NT2/D1 (cell line): Measurements from ENCODE around the gene KLK5.
A peak's percentile ranks its signal among the peaks of the same experiment; 100 is the strongest.

ENCODE experiments used
- DNase-seq: peaks from one replicate; pipeline ENCODE4 v3.0.0-alpha.2; 2011; ENCODE audit warnings: low read depth, low spot score
- H3K27me3 ChIP-seq: 2 replicates; pipeline ENCODE4 v1.6.0; 2011; ENCODE audit warnings: mild to moderate bottlenecking; ENCODE audit not compliant: insufficient read length, insufficient read depth
- H3K36me3 ChIP-seq: 2 replicates; pipeline ENCODE4 v1.6.1; 2011; ENCODE audit warnings: mild to moderate bottlenecking, low read length, mixed read lengths; ENCODE audit not compliant: insufficient read depth, insufficient read length
- H3K4me1 ChIP-seq: 2 replicates; pipeline ENCODE4 v1.5.1; 2011; ENCODE audit not compliant: insufficient read depth, insufficient read length
- H3K4me3 ChIP-seq: 2 replicates; pipeline ENCODE4 v1.5.1; 2011; ENCODE audit warnings: low read depth; ENCODE audit not compliant: insufficient read length
- H3K9ac ChIP-seq: 2 replicates; pipeline ENCODE4 v1.6.0; 2011; ENCODE audit warnings: low read depth; ENCODE audit not compliant: insufficient read length
- H3K9me3 ChIP-seq: 2 replicates; pipeline ENCODE4 v1.5.1; 2011; ENCODE audit warnings: mild to moderate bottlenecking, low read length; ENCODE audit not compliant: insufficient read depth
- SUZ12 ChIP-seq: IDR thresholded peaks from 2 replicates; pipeline ENCODE4 v1.6.1; 2011; ENCODE audit not compliant: insufficient read length, insufficient read depth; ENCODE audit errors: extremely low read depth
- YY1 ChIP-seq: IDR thresholded peaks from 2 replicates; pipeline ENCODE4 v1.6.1; 2011; ENCODE audit not compliant: insufficient read length, insufficient read depth
- ZNF274 ChIP-seq: IDR thresholded peaks from 2 replicates; pipeline ENCODE4 v1.6.1; 2011; ENCODE audit warnings: mild to moderate bottlenecking, low read depth, low read length

The KLK5 gene

GRCh38 chr19:50932018-50932689, 20.7 kb downstream of the KLK5 start:
- Histone ChIP-seq H3K36me3 (no peaks in the 10 kb centered on the region), H3K9ac (no peak overlapping the region), H3K9me3 (no peaks in the 10 kb centered on the region), H3K4me1 (no peaks in the 10 kb centered on the region), H3K27me3 (no peaks in the 10 kb centered on the region), H3K4me3 (no peak overlapping the region)
- DNase-seq: no peak
- TF ChIP-seq SUZ12: no peak
- TF ChIP-seq ZNF274: no peak
- no peak for TF ChIP-seq YY1

- no peaks in the 10 kb centered on the region for H3K36me3 ChIP-seq
- no peak overlapping the region for H3K4me3 ChIP-seq
- no peak for TF ChIP-seq YY1
- no peak for TF ChIP-seq SUZ12
- TF ChIP-seq ZNF274: no peak
- H3K9ac ChIP-seq: no peak overlapping the region
- DNase-seq: no peak
- no peaks in the 10 kb centered on the region for H3K9me3 ChIP-seq
- H3K4me1 ChIP-seq: no peaks in the 10 kb centered on the region
- H3K27me3 ChIP-seq: no peaks in the 10 kb centered on the region
These were observed 21.8 kb downstream of the KLK5 start for GRCh38 chr19:50931023-50931422.

- no peaks in the 10 kb centered on the region for H3K36me3 ChIP-seq
- no peak for DNase-seq
- no peaks in the 10 kb centered on the region for H3K9me3 ChIP-seq
- no peaks in the 10 kb centered on the region for H3K4me1 ChIP-seq
- no peak overlapping the region for H3K4me3 ChIP-seq
- H3K27me3 ChIP-seq: no peaks in the 10 kb centered on the region
- no peak overlapping the region for H3K9ac ChIP-seq
- TF ChIP-seq ZNF274 (no peak), SUZ12 (no peak), YY1 (no peak)
These were observed 24.0 kb downstream of the KLK5 start for GRCh38 chr19:50928831-50929230.

- Histone ChIP-seq H3K4me3 (no peak overlapping the region), H3K36me3 (no peaks in the 10 kb centered on the region), H3K27me3 (peaks cover 13% of the 10 kb centered on the region), H3K9me3 (no peaks in the 10 kb centered on the region), H3K9ac (no peak overlapping the region), H3K4me1 (no peaks in the 10 kb centered on the region)
- no peak for DNase-seq
- TF ChIP-seq YY1: no peak
- no peak for TF ChIP-seq SUZ12
- TF ChIP-seq ZNF274: no peak
These were observed 26.7 kb downstream of the KLK5 start for GRCh38 chr19:50926144-50926543.

- H3K4me3 ChIP-seq: no peak overlapping the region
- no peaks in the 10 kb centered on the region for H3K9me3 ChIP-seq
- H3K27me3 ChIP-seq: peaks cover 14% of the 10 kb centered on the region
- TF ChIP-seq ZNF274 (no peak), SUZ12 (no peak), YY1 (no peak)
- no peaks in the 10 kb centered on the region for H3K4me1 ChIP-seq
- no peak overlapping the region for H3K9ac ChIP-seq
- DNase-seq: no peak
- no peaks in the 10 kb centered on the region for H3K36me3 ChIP-seq
These were observed 27.1 kb downstream of the KLK5 start for GRCh38 chr19:50925734-50926133.

- no peaks in the 10 kb centered on the region for H3K36me3 ChIP-seq
- H3K9me3 ChIP-seq: no peaks in the 10 kb centered on the region
- no peak overlapping the region for H3K4me3 ChIP-seq
- H3K27me3 ChIP-seq: peaks cover 15% of the 10 kb centered on the region
- DNase-seq: no peak
- no peaks in the 10 kb centered on the region for H3K4me1 ChIP-seq
- no peak overlapping the region for H3K9ac ChIP-seq
- TF ChIP-seq SUZ12: no peak
- no peak for TF ChIP-seq YY1
- TF ChIP-seq ZNF274: no peak
These were observed 28.3 kb downstream of the KLK5 start for GRCh38 chr19:50924586-50924985.

- DNase-seq: peak; percentile 72
- Histone ChIP-seq H3K4me1 (no peaks in the 10 kb centered on the region), H3K9ac (no peak overlapping the region), H3K4me3 (no peak overlapping the region), H3K9me3 (no peaks in the 10 kb centered on the region), H3K36me3 (no peaks in the 10 kb centered on the region), H3K27me3 (peaks cover 20% of the 10 kb centered on the region)
- no peak for TF ChIP-seq YY1
- TF ChIP-seq SUZ12: no peak
- TF ChIP-seq ZNF274: no peak
These were observed 30.5 kb downstream of the KLK5 start for GRCh38 chr19:50922317-50922853.
